GM23338 (cell line): ENCODE measurements around the gene C8G. TPM values are rescaled to one million over a fixed set of nuclear protein-coding genes. Genes with fewer than 3 reads are reported as not detected.

ENCODE experiments used
- ATAC-seq: fragments of 200-7000 bp; cut with Tn5 transposase; 3 replicates; pipeline ENCODE4 v1.9.1; 2020
- DNase-seq: peaks from one replicate; pipeline ENCODE4 v3.0.0-alpha.2; 2015; ENCODE audit warnings: low spot score
- H2AFZ ChIP-seq: fragments of 200-600 bp; sonication (generic); 2 replicates; pipeline ENCODE4 v1.8.0; 2016; ENCODE audit warnings: antibody characterized with exemption, mild to moderate bottlenecking, moderate library complexity
- H3F3A ChIP-seq: fragments of 200-600 bp; sonication (generic); replicated peaks from 2 replicates; pipeline ENCODE4 v1.8.0; 2017; ENCODE audit warnings: antibody characterized with exemption, mixed run types, low read depth
- H3K27ac ChIP-seq: fragments of 200-600 bp; sonication (generic); 2 replicates; pipeline ENCODE4 v1.6.1; 2016; ENCODE audit warnings: low read depth
- H3K27me3 ChIP-seq: fragments of 200-600 bp; sonication (generic); 2 replicates; pipeline ENCODE4 v1.8.0; 2016; ENCODE audit warnings: mild to moderate bottlenecking, mixed run types, moderate library complexity; ENCODE audit not compliant: insufficient read depth
- H3K36me3 ChIP-seq: fragments of 200-600 bp; sonication (generic); 2 replicates; pipeline ENCODE4 v1.8.0; 2016; ENCODE audit warnings: mild to moderate bottlenecking; ENCODE audit not compliant: insufficient read depth
- H3K4me1 ChIP-seq: fragments of 200-600 bp; sonication (generic); 2 replicates; pipeline ENCODE4 v1.8.0; 2016; ENCODE audit warnings: mild to moderate bottlenecking, moderate library complexity; ENCODE audit not compliant: insufficient read depth
- H3K4me2 ChIP-seq: fragments of 200-600 bp; sonication (generic); 2 replicates; pipeline ENCODE4 v1.7.1; 2017; ENCODE audit warnings: mixed run types
- H3K4me3 ChIP-seq: fragments of 200-600 bp; sonication (generic); 2 replicates; pipeline ENCODE4 v1.6.1; 2016; ENCODE audit warnings: mixed run types
- H3K79me2 ChIP-seq: fragments of 200-600 bp; sonication (generic); replicated peaks from 2 replicates; pipeline ENCODE4 v1.8.0; 2017; ENCODE audit warnings: mild to moderate bottlenecking; ENCODE audit not compliant: insufficient read depth
- H3K9me2 ChIP-seq: fragments of 200-600 bp; sonication (generic); 2 replicates; pipeline ENCODE4 v1.8.0; 2017; ENCODE audit not compliant: insufficient read depth
- H4K20me1 ChIP-seq: fragments of 200-600 bp; sonication (generic); replicated peaks from 2 replicates; pipeline ENCODE4 v1.8.0; 2017; ENCODE audit warnings: mild to moderate bottlenecking; ENCODE audit not compliant: insufficient read depth
- H3K27ac Mint-ChIP-seq: 2 replicates; pipeline ENCODE4 v1.8.0; 2020; ENCODE audit warnings: inconsistent platforms, mild to moderate bottlenecking, moderate library complexity, mixed read lengths
- H3K27me3 Mint-ChIP-seq: 3 replicates; pipeline ENCODE4 v1.8.0; 2022; ENCODE audit warnings: low read depth, mild to moderate bottlenecking, moderate library complexity, mixed read lengths, inconsistent platforms; ENCODE audit not compliant: insufficient read depth, poor library complexity
- H3K36me3 Mint-ChIP-seq: 3 replicates; pipeline ENCODE4 v1.8.0; 2021; ENCODE audit warnings: low read depth, mild to moderate bottlenecking, inconsistent platforms, moderate library complexity, mixed read lengths
- H3K4me1 Mint-ChIP-seq: 3 replicates; pipeline ENCODE4 v1.8.0; 2020; ENCODE audit warnings: mild to moderate bottlenecking, inconsistent platforms, mixed read lengths
- H3K4me3 Mint-ChIP-seq: 3 replicates; pipeline ENCODE4 v1.8.0; 2021; ENCODE audit warnings: moderate library complexity, mild to moderate bottlenecking, inconsistent platforms, mixed read lengths
- H3K9me3 Mint-ChIP-seq: 3 replicates; pipeline ENCODE4 v1.8.0; 2020; ENCODE audit warnings: moderate library complexity, mild to moderate bottlenecking, inconsistent platforms, mixed read lengths
- CREB1 ChIP-seq: fragments of 250-450 bp; sonication (Bioruptor Pico); IDR thresholded peaks from 2 replicates; pipeline ENCODE4 v1.5.0; 2020; ENCODE audit warnings: low read depth, mild to moderate bottlenecking, moderate library complexity
- CTCF ChIP-seq, 2 experiments: fragments of 200-600 bp in 1 of 2; sonication (generic) in 1 of 2; conservative IDR thresholded peaks; 2 replicates each; pipeline versions ENCODE4 v1.5.1 to v1.6.1; 2016 to 2017; ENCODE audit warnings: antibody characterized with exemption in 2 of 2, low read depth in 2 of 2, mild to moderate bottlenecking in 2 of 2, moderate library complexity in 1 of 2
- ETS1 ChIP-seq: IDR thresholded peaks from 2 replicates; pipeline ENCODE4 v1.6.1; 2016; ENCODE audit warnings: antibody characterized with exemption
- EZH2 ChIP-seq: fragments of 200-600 bp; sonication (generic); IDR thresholded peaks from one replicate; pipeline ENCODE4 v1.8.0; 2017; ENCODE audit warnings: antibody characterized with exemption, mild to moderate bottlenecking, low read depth; ENCODE audit not compliant: unreplicated experiment
- EZH2phosphoT487 ChIP-seq: fragments of 200-600 bp; sonication (generic); IDR thresholded peaks from one replicate; pipeline ENCODE4 v1.8.1; 2018; ENCODE audit warnings: antibody characterized with exemption; ENCODE audit not compliant: unreplicated experiment
- JUNB ChIP-seq: IDR thresholded peaks from one replicate; pipeline ENCODE4 v1.6.1; 2016; ENCODE audit warnings: antibody characterized with exemption; ENCODE audit not compliant: unreplicated experiment
- NANOG ChIP-seq: IDR thresholded peaks from 2 replicates; pipeline ENCODE4 v1.6.1; 2016; ENCODE audit warnings: antibody characterized with exemption, borderline replicate concordance
- POLR2AphosphoS5 ChIP-seq: IDR thresholded peaks from 2 replicates; pipeline ENCODE4 v1.6.1; 2016; ENCODE audit warnings: antibody characterized with exemption, low read depth
- REST ChIP-seq: IDR thresholded peaks from one replicate; pipeline ENCODE4 v1.6.1; 2018; ENCODE audit warnings: antibody characterized with exemption; ENCODE audit not compliant: unreplicated experiment
- STAT1 ChIP-seq: IDR thresholded peaks from one replicate; pipeline ENCODE4 v1.6.1; 2016; ENCODE audit warnings: antibody characterized with exemption; ENCODE audit not compliant: unreplicated experiment
- ZNF114 ChIP-seq: fragments of 250-450 bp; sonication (Bioruptor Pico); IDR thresholded peaks from 2 replicates; pipeline ENCODE4 v1.5.0; 2020; ENCODE audit warnings: mild to moderate bottlenecking, moderate library complexity
- ZNF331 ChIP-seq: fragments of 250-450 bp; sonication (Bioruptor Pico); IDR thresholded peaks from 2 replicates; pipeline ENCODE4 v1.5.0; 2020; ENCODE audit warnings: low read depth, mild to moderate bottlenecking, moderate library complexity
- ZNF462 ChIP-seq: fragments of 250-450 bp; sonication (Bioruptor Pico); IDR thresholded peaks from 2 replicates; pipeline ENCODE4 v1.5.0; 2020; ENCODE audit warnings: mild to moderate bottlenecking, moderate library complexity
- polyA plus RNA-seq: library from polyadenylated mRNA; unstranded; fragments of >200 nt; fragmentation: Nextera tagmentation; extraction: Ambion mirVana; gene quantifications from 2 replicates; pipeline ENCODE4 v1.2.1, GENCODE V29; 2016
- total RNA-seq: library from RNA; depleted of rRNA; stranded (reverse); fragments of >200 nt; shearing (Covaris generic); gene quantifications from 2 replicates; pipeline ENCODE4 v1.2.3, GENCODE V29; 2014

C8G gene
- total and polyA plus RNA-seq, 2 experiments from 2014 or later: not detected

- H2AFZ ChIP-seq: no peak within 1 kb of the TSS
- no peaks in the 10 kb centered on the region; the same call in 2 of the 3 replicates for H3K36me3 Mint-ChIP-seq
- H3K9me3 Mint-ChIP-seq: peaks cover 3% of the 10 kb centered on the region; the same call in 2 of the 3 replicates
- DNase-seq (no peak), ATAC-seq (no peak)
- H3K9me2 ChIP-seq: 0 out of 2 replicates have a peak, but pooled peaks cover 6% of the 10 kb centered on the region
- no peak within 1 kb of the TSS for H3K27ac ChIP-seq
- H3K4me3 ChIP-seq: no peak within 1 kb of the TSS
- no peaks in the 10 kb centered on the region for H4K20me1 ChIP-seq
- peaks cover 6% of the 10 kb centered on the region; the same call in 2 of the 3 replicates for H3K4me1 Mint-ChIP-seq
- H3K27me3 Mint-ChIP-seq: peaks cover 4% of the 10 kb centered on the region
- no peak within 1 kb of the TSS for H3K27ac Mint-ChIP-seq
- H3K4me2 ChIP-seq: no peak within 1 kb of the TSS
- H3K4me3 Mint-ChIP-seq: no peak within 1 kb of the TSS
- TF ChIP-seq CREB1 (CRISPR knock-in tag): no peak
- TF ChIP-seq CTCF (conservative IDR thresholded peaks at IDR 0.05; ENCODE audit: low read depth in 2 of 2): no peak
- TF ChIP-seq ZNF114 (CRISPR knock-in tag): no peak
- TF ChIP-seq POLR2AphosphoS5: no peak
- no peak for TF ChIP-seq ETS1
- TF ChIP-seq ZNF462 (CRISPR knock-in tag): no peak
- no peak for TF ChIP-seq ZNF331
- no peak for TF ChIP-seq EZH2phosphoT487
- TF ChIP-seq STAT1: no peak
- no peak for TF ChIP-seq NANOG
- TF ChIP-seq JUNB: no peak
- TF ChIP-seq REST: no peak
- TF ChIP-seq EZH2: no peak
- peaks cover 9% of the 10 kb centered on the region for H3K4me1 ChIP-seq
- H3K36me3 ChIP-seq: no peaks in the 10 kb centered on the region
- H3K79me2 ChIP-seq: no peaks in the 10 kb centered on the region
- no peaks in the 10 kb centered on the region; the same call in 1 of the 2 replicates for H3F3A ChIP-seq
- H3K27me3 ChIP-seq: no peaks in the 10 kb centered on the region
Measured at GRCh38 chr9:136951541-136952320, 6.7 kb downstream of the C8G start, which contains the start of gene LCN12. Gene LCN12 (plus strand): TSS chr9:136952273. CDS start chr9:136952328, 55 bp downstream.
